GM20000 (cell line): ENCODE data around the gene CYB5R2.

Experiments used
- DNase-seq: peaks from one replicate; pipeline ENCODE4 v3.0.0; 2012; ENCODE audit warnings: low spot score
- CTCF ChIP-seq: IDR thresholded peaks from 2 replicates; pipeline ENCODE4 v1.5.1; 2012; ENCODE audit warnings: mild to moderate bottlenecking, control low read depth; ENCODE audit errors: extremely low read depth, missing control alignments

CYB5R2 gene

GRCh38 chr11:7622721-7623120 lies 50.6 kb downstream of the CYB5R2 start:
- TF ChIP-seq CTCF: no peak

GRCh38 chr11:7621554-7621953 lies 51.7 kb downstream of the CYB5R2 start:
- TF ChIP-seq CTCF: no peak
- DNase-seq: no peak

More at GRCh38 chr11:7622721-7623120, 50.6 kb downstream of the CYB5R2 start:
- DNase-seq: no peak

GRCh38 chr11:7621090-7621489 lies 52.2 kb downstream of the CYB5R2 start:
- no peak for TF ChIP-seq CTCF

GRCh38 chr11:7619322-7619721 lies 54.0 kb downstream of the CYB5R2 start:
- no peak for DNase-seq
- TF ChIP-seq CTCF: no peak

More at GRCh38 chr11:7621090-7621489, 52.2 kb downstream of the CYB5R2 start:
- no peak for DNase-seq

- TF ChIP-seq CTCF: no peak
- DNase-seq: no peak
Observed at GRCh38 chr11:7617032-7617431, 56.3 kb downstream of the CYB5R2 start.
